Kidney tubule cell (primary cell): ENCODE data around the gene IKBKE.

Experiments used
- DNase-seq: peaks from one replicate; pipeline ENCODE4 v3.0.0-alpha.2; 2018; ENCODE audit warnings: low spot score

The IKBKE gene

GRCh38 chr1:206541236-206541833, 71.1 kb downstream of the IKBKE start:
- DNase-seq = no peak

DNA sequence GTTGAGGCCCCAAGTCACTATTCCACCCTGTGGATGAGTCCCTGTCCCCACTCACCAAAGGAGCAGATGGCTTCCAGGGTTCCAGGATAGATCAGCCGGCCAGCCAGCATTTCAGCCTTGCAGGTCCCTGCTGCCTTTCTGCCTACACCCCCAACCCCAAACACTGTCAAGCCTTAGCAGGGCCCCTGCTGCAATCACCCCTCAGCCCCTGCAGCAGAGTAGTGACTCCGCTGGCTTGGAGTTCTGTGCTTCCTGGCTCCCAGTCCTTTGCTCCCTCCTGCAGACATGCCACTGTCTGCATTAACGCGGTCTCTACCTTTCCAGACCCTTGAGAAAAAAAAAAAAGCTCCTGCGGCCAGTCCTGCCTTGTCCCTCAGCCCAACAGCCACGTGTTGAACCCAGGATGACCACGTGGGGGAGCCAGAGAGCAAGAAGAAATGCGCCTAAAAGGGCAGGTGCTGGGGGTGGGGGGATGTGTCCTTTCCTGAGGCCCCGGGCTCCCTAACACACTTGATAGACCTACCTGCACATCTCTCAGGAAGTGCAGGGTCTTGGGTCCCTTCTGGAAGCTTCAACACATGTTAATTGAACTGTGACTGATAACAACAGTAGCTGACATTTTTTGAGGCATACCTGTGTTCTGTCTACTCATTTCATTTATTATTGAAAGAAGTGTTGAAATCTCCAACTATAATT, 74.4 kb downstream of the IKBKE start:
- peak; percentile 53 for DNase-seq

DNA sequence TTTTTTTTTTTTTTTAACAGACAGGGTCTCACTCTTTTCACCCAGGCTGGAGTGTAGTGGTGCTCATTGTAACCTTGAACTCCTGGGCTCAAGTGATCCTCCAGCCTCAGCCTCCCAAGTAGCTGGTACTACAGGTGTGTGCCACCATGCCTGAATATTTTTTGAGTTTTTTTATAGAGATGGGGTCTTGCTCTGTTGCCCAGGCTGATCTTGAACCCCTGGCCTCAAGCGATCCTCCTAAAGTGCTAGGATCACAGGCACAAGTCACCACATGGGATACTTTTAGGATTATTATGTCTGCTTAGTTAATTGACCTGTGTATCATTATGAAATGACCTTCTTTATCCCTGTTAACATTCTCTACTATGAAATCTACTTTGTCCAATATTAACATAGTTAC, 75.1 kb downstream of the IKBKE start:
- no peak for DNase-seq
